Putamen (tissue), 1 donor: ENCODE results near the gene MYO15A.

Source experiments
- DNase-seq: peaks from one replicate; pipeline ENCODE4 v3.0.0-alpha.2; 2016; ENCODE audit warnings: low spot score

MYO15A gene

DNA sequence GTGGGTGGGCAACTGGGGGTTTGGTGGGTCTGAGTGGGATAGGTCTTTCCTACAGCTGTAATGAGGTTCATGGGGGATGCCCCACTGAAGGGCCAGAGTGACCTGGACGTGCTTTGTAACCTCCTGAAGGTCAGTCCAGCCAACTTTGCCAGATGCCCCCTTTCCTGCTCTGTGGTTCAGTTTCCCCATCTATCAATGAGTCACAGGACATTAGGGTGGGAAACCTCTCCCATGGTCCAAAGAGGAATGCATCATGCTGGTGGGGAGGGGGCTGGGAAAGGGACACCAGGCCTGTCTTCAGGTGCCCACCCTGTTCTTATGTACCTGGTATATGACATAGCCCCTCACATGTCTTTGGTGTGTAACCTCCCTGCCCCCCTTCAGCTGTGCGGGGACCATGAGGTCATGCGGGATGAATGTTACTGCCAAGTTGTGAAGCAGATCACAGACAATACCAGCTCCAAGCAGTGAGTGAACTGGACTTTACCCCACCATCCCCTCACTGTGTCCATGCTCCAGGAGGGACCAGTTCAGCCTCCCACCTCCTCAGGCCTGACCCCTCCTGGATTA, 51.1 kb downstream of the MYO15A start:
- DNase-seq: no peak

DNA sequence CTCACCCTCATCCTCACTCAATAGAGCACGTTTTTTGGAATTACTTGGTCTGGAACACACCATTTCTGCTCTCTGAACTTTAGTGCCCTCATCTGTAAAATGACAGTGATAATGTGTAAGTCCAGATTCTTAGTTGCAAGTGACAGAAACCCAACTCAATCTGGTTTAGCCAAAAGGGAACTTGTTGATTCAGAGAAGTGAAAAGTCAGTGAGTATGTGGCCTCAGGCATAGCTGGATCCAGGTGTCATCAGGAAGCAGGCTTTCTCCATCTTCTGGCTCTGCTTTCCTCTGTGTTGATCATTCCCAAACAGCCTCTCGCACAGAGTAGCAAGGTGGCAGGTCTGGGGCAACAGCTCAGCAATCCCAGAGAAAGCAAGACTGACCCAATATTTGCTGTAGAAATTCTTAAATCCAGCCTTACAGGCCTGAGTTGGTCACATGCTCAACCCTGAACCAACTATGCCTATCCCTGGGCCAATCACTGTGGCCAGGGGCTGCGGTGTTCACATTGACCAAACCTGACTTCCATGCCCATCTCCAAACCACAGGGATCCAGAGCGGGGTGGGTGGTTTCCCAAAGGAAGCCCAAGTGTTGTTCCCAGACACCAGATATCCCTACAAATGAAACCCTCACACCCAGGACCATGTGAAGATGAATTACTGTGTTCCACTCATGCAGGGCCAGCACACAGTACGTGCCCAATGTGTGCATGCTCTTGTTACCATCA, 51.7 kb downstream of the MYO15A start:
- no peak for DNase-seq

DNA sequence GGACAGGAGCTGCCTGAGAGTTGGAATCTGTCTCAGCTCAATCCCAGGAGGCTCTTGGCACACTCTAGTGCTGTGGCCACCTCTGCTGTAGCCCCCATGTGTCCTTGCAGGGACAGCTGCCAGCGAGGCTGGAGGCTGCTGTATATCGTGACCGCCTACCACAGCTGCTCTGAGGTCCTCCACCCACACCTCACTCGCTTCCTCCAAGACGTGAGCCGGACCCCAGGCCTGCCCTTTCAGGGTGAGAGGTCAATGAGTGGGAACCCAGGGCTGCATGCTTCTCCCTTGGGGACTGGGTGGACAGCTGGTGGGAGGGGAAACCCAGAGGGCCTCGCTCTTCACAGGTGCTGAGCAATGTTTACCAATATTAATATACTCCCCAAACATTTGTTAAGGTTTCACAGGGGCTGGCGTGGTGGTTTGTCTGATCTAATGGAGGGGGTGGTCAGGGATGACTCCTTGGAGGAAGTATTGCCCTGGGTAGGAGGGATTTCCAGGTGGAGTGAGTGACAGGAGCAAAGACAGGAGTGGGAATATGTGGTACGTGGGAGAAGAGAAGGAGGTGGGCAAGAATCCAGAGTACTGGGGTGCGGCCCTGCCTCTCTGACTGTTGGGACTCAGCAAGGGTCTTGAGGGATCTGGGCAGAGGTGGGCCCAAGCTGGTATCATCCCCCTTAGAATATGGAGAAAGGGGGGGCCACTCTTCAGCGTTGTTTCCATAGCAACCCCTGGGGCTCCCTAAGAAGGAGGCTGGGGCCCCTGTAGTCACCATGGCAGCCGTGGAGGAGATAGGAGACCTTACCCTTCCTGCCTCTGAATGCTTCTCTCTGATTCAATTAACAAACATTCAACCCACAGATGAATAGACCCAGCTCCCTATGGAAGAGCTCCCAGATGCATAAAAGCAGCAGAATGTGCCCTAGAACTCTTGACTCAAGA, 52.9 kb downstream of the MYO15A start:
- no peak for DNase-seq

- no peak for DNase-seq
Measured at GRCh38 chr17:18163547-18163946, 55.0 kb downstream of the MYO15A start.

GRCh38 chr17:18166894-18167293, 58.3 kb downstream of the MYO15A start:
- no peak for DNase-seq

- no peak for DNase-seq
Measured at GRCh38 chr17:18167421-18167820, 58.9 kb downstream of the MYO15A start.

DNA sequence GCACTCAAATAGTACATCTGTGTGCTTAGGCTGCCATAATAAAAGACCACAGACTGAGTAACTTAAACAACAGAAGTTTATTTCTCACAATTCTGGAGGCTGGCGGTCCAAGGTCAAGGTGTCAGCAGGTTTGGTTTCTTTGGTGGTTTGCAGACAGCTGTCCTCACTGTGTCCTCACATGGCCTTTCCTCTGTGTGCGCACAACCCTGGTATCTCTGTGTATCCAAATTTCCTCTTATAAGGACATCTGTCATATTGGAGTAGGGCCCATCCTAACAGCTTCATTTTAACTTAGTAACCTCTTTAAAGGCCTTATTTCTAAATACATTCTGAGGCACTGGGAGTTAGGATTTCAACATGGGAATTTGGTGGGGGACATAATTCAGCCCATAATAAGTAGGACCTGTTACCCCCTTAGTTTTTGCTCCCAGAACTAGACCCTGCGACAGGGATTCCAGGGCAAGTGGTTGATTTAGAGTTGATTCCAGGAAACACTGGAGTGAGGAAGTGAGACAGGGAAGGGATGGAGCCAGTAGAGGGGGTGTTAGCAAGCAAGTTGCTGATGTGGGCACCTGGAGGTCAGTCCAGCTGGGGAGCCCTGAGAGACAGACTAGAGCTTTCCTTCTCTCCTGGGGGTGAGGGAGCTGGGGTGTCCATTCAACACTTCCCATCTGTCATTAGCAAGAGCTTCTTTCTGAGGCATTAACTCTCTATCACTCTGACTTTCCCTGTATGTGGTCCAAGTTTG, 64.1 kb downstream of the MYO15A start:
- DNase-seq: no peak

DNA sequence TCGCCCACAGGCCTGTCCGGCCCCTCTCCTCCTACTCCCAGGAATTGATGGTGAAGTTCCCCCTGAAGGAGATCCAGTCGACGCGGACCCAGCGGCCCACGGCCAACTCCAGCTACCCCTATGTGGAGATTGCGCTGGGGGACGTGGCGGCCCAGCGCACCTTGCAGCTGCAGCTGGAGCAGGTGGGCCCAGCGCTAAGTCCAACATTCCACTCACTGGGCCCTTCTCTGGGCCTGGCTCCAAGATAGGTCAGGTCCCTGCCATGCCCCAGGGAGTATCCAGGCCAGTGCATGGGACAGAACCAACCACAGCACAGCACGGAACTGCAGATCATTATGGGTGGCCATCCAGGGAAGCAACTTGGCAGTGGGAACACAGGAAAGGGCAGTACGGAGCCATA, 65.2 kb downstream of the MYO15A start:
- no peak for DNase-seq

DNA sequence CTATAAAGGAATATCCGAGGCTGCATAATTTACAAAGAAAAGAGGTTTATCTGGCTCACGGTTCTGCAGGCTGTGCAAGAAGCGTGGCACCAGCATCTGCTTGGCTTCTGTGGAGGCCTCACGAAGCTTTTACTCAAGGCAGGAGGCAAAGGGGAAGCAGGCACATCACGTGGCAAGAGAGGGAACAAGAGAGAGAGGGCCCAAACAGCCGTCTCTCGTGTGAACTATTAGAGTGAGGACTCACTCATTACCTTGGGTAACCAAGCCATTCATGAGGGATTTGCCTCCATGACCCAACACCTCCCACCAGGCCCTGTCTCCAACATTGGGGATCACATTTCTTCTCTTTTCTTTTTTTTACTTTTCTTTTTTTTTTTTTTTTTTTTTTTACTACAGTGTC, 67.6 kb downstream of the MYO15A start:
- no peak for DNase-seq

GRCh38 chr17:18177133-18177532, 68.6 kb downstream of the MYO15A start:
- no peak for DNase-seq

GRCh38 chr17:18177722-18178121, 69.2 kb downstream of the MYO15A start:
- no peak for DNase-seq

- DNase-seq: no peak
Measured at GRCh38 chr17:18179196-18179595, 70.6 kb downstream of the MYO15A start.

DNA sequence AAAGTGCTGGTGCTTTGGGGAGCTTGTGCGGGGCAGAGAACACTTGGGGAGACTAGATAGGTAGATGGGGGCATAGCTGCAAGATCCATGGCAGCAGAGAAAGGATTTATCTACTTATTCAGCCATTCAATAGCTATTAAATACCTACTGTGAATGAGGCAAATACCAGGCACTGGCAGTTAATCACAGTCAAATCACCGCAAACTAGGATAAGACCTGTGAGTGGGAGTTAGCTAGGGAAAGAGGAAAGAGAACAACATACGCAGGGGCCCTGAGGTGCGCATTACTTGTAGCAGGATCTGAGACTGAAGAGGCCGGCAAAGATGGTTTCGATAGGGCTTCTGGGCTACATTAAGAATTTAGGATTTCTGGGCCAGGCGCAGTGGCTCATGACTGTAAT, 71.2 kb downstream of the MYO15A start:
- DNase-seq: no peak

GRCh38 chr17:18181358-18181757, 72.8 kb downstream of the MYO15A start:
- no peak for DNase-seq

GRCh38 chr17:18182110-18182977, 73.8 kb downstream of the MYO15A start:
- DNase-seq: no peak

GRCh38 chr17:18182978-18183333, 74.4 kb downstream of the MYO15A start:
- no peak for DNase-seq

- peak; percentile 99 for DNase-seq
Measured at GRCh38 chr17:18183334-18184142, 75.0 kb downstream of the MYO15A start, which contains the start of gene ALKBH5. Gene ALKBH5 (plus strand): TSS chr17:18183828. CDS start chr17:18184244, 416 bp downstream.

DNA sequence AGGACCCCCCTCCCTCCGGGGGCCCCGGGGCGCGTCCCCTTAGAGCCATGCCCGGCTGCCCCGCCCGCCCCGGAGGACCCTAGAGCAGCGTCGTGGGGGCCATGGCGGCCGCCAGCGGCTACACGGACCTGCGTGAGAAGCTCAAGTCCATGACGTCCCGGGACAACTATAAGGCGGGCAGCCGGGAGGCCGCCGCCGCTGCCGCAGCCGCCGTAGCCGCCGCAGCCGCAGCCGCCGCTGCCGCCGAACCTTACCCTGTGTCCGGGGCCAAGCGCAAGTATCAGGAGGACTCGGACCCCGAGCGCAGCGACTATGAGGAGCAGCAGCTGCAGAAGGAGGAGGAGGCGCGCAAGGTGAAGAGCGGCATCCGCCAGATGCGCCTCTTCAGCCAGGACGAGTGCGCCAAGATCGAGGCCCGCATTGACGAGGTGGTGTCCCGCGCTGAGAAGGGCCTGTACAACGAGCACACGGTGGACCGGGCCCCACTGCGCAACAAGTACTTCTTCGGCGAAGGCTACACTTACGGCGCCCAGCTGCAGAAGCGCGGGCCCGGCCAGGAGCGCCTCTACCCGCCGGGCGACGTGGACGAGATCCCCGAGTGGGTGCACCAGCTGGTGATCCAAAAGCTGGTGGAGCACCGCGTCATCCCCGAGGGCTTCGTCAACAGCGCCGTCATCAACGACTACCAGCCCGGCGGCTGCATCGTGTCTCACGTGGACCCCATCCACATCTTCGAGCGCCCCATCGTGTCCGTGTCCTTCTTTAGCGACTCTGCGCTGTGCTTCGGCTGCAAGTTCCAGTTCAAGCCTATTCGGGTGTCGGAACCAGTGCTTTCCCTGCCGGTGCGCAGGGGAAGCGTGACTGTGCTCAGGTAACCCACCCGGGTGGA, 75.8 kb downstream of the MYO15A start:
- DNase-seq: no peak

GRCh38 chr17:18185391-18185790, 76.8 kb downstream of the MYO15A start:
- DNase-seq: no peak
